ENCODE measurements around the gene KIF1C.
"Not testable (repeated sequence)": the region's sequence is repeated elsewhere in the genome, so short reads cannot be mapped to it uniquely, and the experiment has no call there.

The KIF1C gene

DNA sequence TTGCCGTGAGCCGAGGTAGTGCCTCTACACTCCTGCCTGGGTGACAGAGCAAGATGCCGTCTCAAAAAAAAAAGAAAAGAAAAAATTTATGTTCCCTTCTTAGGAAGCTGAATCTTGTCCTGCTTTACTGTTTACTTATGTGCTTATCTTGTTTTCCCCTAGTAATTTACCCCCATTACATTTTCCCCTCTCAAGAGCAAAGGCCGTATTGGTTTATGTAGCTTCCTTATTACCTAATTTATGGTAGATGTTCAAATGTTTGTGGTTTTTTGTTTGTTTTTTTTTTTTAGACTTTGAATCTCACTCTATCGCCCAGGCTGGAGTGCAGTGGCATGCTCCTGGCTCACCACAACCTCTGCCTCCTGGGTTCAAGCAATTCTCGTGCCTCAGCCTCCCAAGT is 47.7 kb downstream of the KIF1C start:
- DNase-seq, result no peak

DNA sequence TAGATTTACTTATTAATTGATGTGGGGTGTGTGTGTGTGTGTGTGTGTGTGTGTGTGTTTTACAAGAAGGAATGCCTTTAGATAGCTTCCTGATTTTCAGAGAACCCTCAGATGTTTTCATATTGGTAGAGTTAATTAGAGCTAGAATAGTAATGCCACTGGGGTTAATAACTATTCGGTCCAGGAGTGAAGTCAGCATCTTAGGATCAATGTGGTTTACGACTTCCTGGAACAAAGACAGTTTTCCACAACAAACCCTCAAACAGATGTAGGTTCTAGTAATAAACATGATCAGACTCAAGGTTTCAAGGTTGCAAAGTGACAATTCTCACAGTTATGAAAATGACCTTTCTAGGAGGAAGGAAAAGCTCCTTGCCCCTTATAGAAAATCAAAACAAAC is 49.7 kb downstream of the KIF1C start:
- DNase-seq, result no peak

DNA sequence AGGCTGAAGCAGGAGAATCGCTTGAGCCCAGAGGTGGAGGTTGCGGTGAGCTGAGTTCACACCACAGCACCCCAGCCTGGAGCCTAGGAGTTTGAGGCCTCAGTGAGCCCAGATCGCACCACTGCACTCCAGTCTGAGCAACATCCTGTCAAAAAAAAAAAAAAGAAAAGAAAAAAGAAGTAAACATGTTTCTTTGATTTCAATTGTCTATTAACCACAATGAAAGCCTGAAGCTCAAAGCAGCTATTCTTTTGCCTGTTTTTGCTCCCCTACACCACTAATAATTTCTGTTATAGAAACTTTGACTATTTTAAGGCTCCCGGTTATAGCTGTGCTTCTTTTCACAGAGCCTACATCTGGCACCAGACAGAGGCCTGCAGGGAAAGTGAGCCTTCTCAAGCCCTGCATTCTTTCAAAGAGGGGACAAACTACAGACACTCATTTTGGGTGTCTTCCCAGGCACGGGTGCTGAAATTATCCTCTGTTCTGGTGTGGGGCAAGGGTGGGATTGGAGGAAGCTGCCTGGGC is 51.6 kb downstream of the KIF1C start:
- peak; percentile 21 for DNase-seq

DNA sequence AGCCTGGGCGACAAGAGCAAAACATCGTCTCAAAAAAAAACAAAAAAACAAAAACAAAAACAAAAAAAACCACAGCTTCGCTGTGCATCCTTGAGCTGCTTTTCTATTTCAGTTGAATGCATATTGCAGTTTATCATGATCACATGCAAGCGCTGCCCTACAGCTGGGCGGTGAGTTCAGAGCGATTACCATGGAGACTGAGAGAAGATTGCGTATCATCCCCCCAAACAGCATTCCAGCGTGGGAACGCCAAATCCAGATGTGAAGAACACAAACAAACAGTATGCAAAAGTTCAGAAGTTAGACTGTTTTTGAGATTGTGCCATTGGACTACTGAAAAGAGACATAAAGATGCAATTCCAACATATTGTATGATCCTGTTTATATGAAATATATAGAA is 52.5 kb downstream of the KIF1C start:
- no peak for DNase-seq

- DNase-seq, result no peak
These were observed 57.8 kb downstream of the KIF1C start for GRCh38 chr17:5055543-5055942.

DNA sequence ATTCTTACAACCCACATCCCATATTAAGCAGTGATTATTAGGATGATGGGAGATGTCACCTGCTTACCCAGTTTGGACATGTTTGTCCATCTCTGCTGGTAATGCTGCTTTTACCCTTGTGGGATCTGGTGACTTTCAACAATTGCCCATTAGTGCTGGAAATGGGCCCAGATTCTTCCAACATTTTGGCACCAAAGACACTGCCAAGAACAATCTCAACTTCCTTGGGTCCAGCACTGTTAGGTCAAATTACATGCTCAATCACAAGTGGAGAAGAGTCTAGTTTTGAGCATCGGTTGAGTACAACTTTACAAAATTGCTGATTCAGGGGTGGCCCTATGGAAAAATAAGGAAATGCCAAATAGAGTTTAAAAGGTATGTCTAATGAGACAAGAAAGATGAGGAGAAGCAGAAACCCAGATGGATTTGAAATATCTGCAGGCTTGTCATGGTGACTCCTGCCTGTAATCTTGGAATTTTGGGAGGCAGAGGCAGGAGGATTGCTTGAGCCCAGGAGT is 67.5 kb downstream of the KIF1C start:
- DNase-seq, result no peak

DNA sequence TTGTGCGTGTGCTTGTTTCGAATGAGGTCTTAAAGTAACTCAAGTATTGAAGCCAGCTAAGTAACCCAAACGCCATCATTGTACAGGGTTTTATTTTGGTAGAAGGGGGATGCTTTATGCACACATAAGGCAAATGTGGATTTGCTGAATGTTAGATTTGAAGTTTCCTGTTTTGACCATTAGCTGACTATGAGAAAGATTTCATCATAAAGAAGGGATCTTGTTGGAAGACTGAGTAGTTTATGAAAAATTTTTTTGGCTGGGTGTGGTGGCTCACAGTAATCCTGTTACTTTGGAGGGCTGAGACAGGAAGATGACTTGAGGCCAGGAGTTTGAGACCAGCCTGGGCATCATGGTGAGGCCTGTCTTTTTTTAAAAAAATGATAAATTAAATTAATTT is 70.5 kb downstream of the KIF1C start:
- DNase-seq, result no peak

DNA sequence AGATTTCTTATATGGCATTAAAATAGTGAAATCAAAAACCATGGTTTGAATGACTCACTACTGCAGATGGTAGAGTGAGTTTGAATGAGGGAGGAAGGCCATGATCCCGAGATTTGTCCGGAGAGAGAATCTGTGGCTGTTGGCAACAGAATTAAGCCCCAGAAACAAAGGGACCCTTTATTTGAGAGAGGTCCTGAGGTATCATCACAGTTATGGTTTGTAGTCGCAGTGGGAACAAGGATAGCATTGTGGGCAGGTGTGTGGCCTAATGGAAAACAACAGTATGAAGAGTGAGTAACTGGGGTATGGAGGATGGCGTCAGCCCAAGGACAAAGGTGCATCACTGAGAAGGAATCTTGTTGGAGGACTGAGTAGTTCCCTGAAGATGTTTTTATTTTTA is 72.0 kb downstream of the KIF1C start:
- no peak for DNase-seq

DNA sequence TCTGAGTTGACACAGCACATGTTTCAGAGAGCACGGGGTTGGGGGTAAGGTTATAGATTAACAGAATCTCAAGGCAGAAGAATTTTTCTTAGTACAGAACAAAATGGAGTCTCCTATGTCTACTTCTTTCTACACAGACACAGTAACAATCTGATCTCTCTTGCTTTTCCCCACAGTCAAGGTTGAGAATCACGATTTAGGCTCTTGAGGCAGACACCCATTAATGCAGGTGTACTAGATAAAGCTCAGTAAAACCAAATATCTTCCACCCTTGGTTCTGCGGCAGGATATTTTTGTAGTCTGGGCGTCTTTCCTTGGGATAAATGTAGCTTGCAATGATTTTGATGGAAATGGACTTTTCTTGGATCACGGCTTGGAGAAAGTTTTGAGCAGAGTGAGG is 77.7 kb downstream of the KIF1C start:
- not testable (repeated sequence) for DNase-seq

GRCh38 chr17:5077275-5077674 is 79.5 kb downstream of the KIF1C start:
- DNase-seq, result not testable (repeated sequence)

DNA sequence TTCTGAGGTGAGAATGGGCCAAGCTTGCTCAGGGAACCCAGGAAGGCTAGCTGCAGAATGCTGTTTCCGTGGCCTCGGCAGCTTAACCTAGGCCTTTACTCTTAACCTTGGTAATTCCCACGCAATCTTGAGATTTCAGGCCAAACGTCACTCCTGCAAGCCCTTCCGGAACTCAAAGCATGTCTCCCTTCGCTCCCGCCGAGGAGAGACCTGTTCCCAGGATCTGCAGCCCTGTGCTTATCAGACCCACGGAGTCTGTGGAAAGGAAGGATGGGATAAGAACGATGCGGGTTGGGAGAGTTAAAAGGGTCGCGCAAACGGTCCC is 80.0 kb downstream of the KIF1C start:
- no peak for DNase-seq
